GM12878 (cell line): Measurements from ENCODE around the gene TRH. TPM values are rescaled to one million over a fixed set of nuclear protein-coding genes. Genes with fewer than 3 reads are reported as not detected.

Experiments
- ATAC-seq: fragments of 200-7000 bp; cut with Tn5 transposase; 3 replicates; pipeline ENCODE4 v1.9.1; 2020; ENCODE audit warnings: mild to moderate bottlenecking, moderate library complexity
- BruUV-seq: library from RNA; stranded (reverse); fragments of 400-500 nt; replicated peaks from 2 replicates; lab custom pipeline; 2021; lab: Mats Ljungman, UMichigan
- CTCF ChIA-PET: fragments of 300-600 bp; sonication (Branson Sonifier 250); formaldehyde crosslinking; extraction: SDS; loops from one replicate; lab custom pipeline; 2021; ENCODE audit warnings: inconsistent platforms; lab: Yijun Ruan, JAX
- POLR2A ChIA-PET: fragments of 350-600 bp; formaldehyde crosslinking; extraction: SDS; loops from one replicate; lab custom pipeline; 2021; ENCODE audit warnings: inconsistent platforms; lab: Charles Lee
- RAD21 ChIA-PET: fragments of 300-600 bp; sonication (Branson Sonifier 250); formaldehyde crosslinking; loops from one replicate; lab custom pipeline; 2023; ENCODE audit warnings: antibody characterized with exemption; ENCODE audit not compliant: unreplicated experiment; lab: Charles Lee
- SMC1A ChIA-PET: fragments of 300-600 bp; sonication (Branson Sonifier 250); formaldehyde crosslinking; loops from one replicate; lab custom pipeline; 2023; ENCODE audit not compliant: unreplicated experiment, uncharacterized antibody; lab: Charles Lee
- DNase-seq: peaks from one replicate; pipeline ENCODE4 v3.0.0-alpha.2; 2011; ENCODE audit warnings: low read depth, low spot score
- FAIRE-seq: peaks from 3 replicates; lab custom pipeline; 2011; peaks lifted over from hg19 to GRCh38; lab: Jason Lieb, UNC
- H2AFZ ChIP-seq: 2 replicates; pipeline ENCODE4 v1.6.0; 2011; ENCODE audit warnings: low read depth, low read length, control low read depth; ENCODE audit not compliant: control insufficient read depth
- H3K27ac ChIP-seq: 2 replicates; pipeline ENCODE4 v1.5.1; 2011; ENCODE audit warnings: control low read depth; ENCODE audit not compliant: control insufficient read depth, insufficient read depth
- H3K27me3 ChIP-seq, 2 experiments: replicated peaks in 1 of 2; 2 replicates each; pipeline versions ENCODE4 v1.6.0 to v1.6.1; 2011; ENCODE audit warnings: low read length in 1 of 2; ENCODE audit not compliant: control insufficient read depth in 2 of 2, insufficient read depth in 2 of 2
- H3K36me3 ChIP-seq, 2 experiments: 2 replicates each; pipeline ENCODE4 v1.5.1; 2011; ENCODE audit warnings: low read length in 1 of 2; ENCODE audit not compliant: control insufficient read depth in 2 of 2, insufficient read depth in 2 of 2
- H3K4me1 ChIP-seq: 2 replicates; pipeline ENCODE4 v1.6.1; 2011; ENCODE audit warnings: mild to moderate bottlenecking, low read length, moderate library complexity, mixed read lengths; ENCODE audit not compliant: control insufficient read depth, insufficient read depth
- H3K4me2 ChIP-seq: 2 replicates; pipeline ENCODE4 v1.6.0; 2011; ENCODE audit warnings: control low read depth; ENCODE audit not compliant: control insufficient read depth, insufficient read depth
- H3K4me3 ChIP-seq: fragments of 200-600 bp; sonication (generic); 2 replicates; pipeline ENCODE4 v1.5.1; 2016
- H3K79me2 ChIP-seq: 2 replicates; pipeline ENCODE4 v1.6.0; 2011; ENCODE audit warnings: low read length; ENCODE audit not compliant: control insufficient read depth, insufficient read depth
- H3K9ac ChIP-seq: 2 replicates; pipeline ENCODE4 v1.8.0; 2011; ENCODE audit warnings: low read length, control low read depth, mixed read lengths; ENCODE audit not compliant: control insufficient read depth, insufficient read depth
- H3K9me3 ChIP-seq: replicated peaks from 3 replicates; pipeline ENCODE4 v1.5.1; 2011; ENCODE audit warnings: mild to moderate bottlenecking, low read length; ENCODE audit not compliant: control insufficient read depth, insufficient read depth
- H4K20me1 ChIP-seq: 2 replicates; pipeline ENCODE4 v1.6.0; 2011; ENCODE audit not compliant: control insufficient read depth, insufficient read depth
- BCL11A ChIP-seq: IDR thresholded peaks from 2 replicates; pipeline ENCODE4 v1.6.1; 2011; ENCODE audit warnings: low read depth, low read length
- IRF3 ChIP-seq: fragments of 450-650 bp; IDR thresholded peaks from 2 replicates; pipeline ENCODE4 v1.6.1; 2014; ENCODE audit warnings: mild to moderate bottlenecking
- NFXL1 ChIP-seq: fragments of 450-650 bp; IDR thresholded peaks from 2 replicates; pipeline ENCODE4 v1.6.1; 2017; ENCODE audit warnings: antibody characterized with exemption, mild to moderate bottlenecking, borderline replicate concordance
- NR2F1 ChIP-seq: fragments of 450-650 bp; conservative IDR thresholded peaks from 2 replicates; pipeline ENCODE4 v1.6.1; 2017; ENCODE audit warnings: mild to moderate bottlenecking
- POLR2AphosphoS2 ChIP-seq: IDR thresholded peaks from 2 replicates; pipeline ENCODE4 v1.6.1; 2011; ENCODE audit warnings: low read depth, mild to moderate bottlenecking, low read length, improper control_type of control experiment, moderate library complexity
- SIX5 ChIP-seq: IDR thresholded peaks from 2 replicates; pipeline ENCODE4 v1.6.1; 2011; ENCODE audit warnings: mild to moderate bottlenecking, low read depth, low read length, moderate library complexity; ENCODE audit not compliant: severe bottlenecking
- SMC3 ChIP-seq: IDR thresholded peaks from 2 replicates; pipeline ENCODE4 v1.6.1; 2011; ENCODE audit warnings: low read length, improper control_type of control experiment, borderline replicate concordance
- SREBF1 ChIP-seq: IDR thresholded peaks from 2 replicates; pipeline ENCODE4 v1.6.1; 2012; ENCODE audit warnings: mild to moderate bottlenecking, low read length
- YY1 ChIP-seq: IDR thresholded peaks from 2 replicates; pipeline ENCODE4 v1.6.1; 2011; ENCODE audit warnings: low read depth, mild to moderate bottlenecking, low read length
- ZNF24 ChIP-seq: fragments of 450-650 bp; IDR thresholded peaks from 2 replicates; pipeline ENCODE4 v1.6.1; 2017; ENCODE audit warnings: antibody characterized with exemption, mild to moderate bottlenecking
- WGBS: methylation state at CpG from one replicate; pipeline ENCODE4 v1.1.6; 2016; ENCODE audit warnings: low lambda C conversion rate; ENCODE audit not compliant: insufficient replicate concordance, insufficient coverage; ENCODE audit errors: missing lambda C conversion rate; 5-methylcytosine and 5-hydroxymethylcytosine counted together
- in situ Hi-C: fragments of 300-500 bp; cut with MboI; formaldehyde crosslinking; loops from 9 replicates; pipeline ENCODE4 v1.14.3; 2018; ENCODE audit warnings: mixed read lengths
- intact Hi-C: fragments of 100-400 bp; cut with micrococcal nuclease; formaldehyde crosslinking; loops from one replicate; pipeline ENCODE4 v1.14.2; 2022; ENCODE audit not compliant: unreplicated experiment
- polyA plus RNA-seq, 11 experiments: library from polyadenylated mRNA; depleted of rRNA in 4 of 11; unstranded in 6 of 11; stranded (reverse) in 5 of 11; fragments of >200 nt; fragmentation: Nextera tagmentation in 4 of 11; fragmentation: Illumina TruSeq in 1 of 11; extraction: Ambion mirVana in 4 of 11; extraction: Trizol in 1 of 11; gene quantifications; 1 replicate in 1 of 11; 2 replicates in 10 of 11; pipeline versions ENCODE4 v1.2.1 to v1.2.3, GENCODE V29; 2011 to 2016; ENCODE audit warnings: inconsistent platforms in 2 of 11, missing spikeins in 2 of 11, low read depth in 1 of 11
- total RNA-seq, 4 experiments: library from RNA; depleted of rRNA in 3 of 4; stranded (reverse); fragments of >200 nt in 3 of 4; fragmentation: Illumina TruSeq in 1 of 4; extraction: Trizol in 1 of 4; gene quantifications; 2 replicates each; pipeline versions ENCODE4 v1.2.1 to v1.2.3, GENCODE V29; 2013 to 2021

The TRH gene
- total and polyA plus RNA-seq, 10 of the 15 experiments (the other 5 are each of a cell fraction or from before 2014, with no cell fraction given), result not detected

GRCh38 chr3:129976286-129976685 is 1.8 kb downstream of the TRH start:
- Histone ChIP-seq H3K4me1 (no peaks in the 10 kb centered on the region), H3K79me2 (no peaks in the 10 kb centered on the region), H3K27me3 (peaks cover 13 to 16% of the 10 kb centered on the region in 2 experiments)
- ATAC-seq, result no peak
- in situ Hi-C loops, result no loop called here
- intact Hi-C loops, result no loop called here
- TF ChIP-seq BCL11A, result no peak
- TF ChIP-seq, all 136 proteins: peak for 0
- ChIA-PET CTCF (interaction anchor here (0.6 kb wide), 1 partner anchor 19 kb away, joined by 3 read pairs; no protein-coding TSS in a partner anchor), POLR2A (interaction anchor here (0.6 kb wide), 1 partner anchor 33 kb away, joined by 3 read pairs; no protein-coding TSS in a partner anchor), SMC1A (no interaction called here), RAD21 (no interaction called here)
- Histone ChIP-seq H3K9me3 (no peaks in the 10 kb centered on the region), H3K4me2 (no peak overlapping the region), H4K20me1 (no peaks in the 10 kb centered on the region), H3K27ac (no peak overlapping the region), H3K36me3 (no peaks in the 10 kb centered on the region), H3K9ac (no peak overlapping the region), H2AFZ (no peak overlapping the region), H3K4me3 (no peak overlapping the region)
- WGBS, result 38% methylated on average over 4 of the region's 4 CpGs
- BruUV-seq, result no TSS peak
- no peak for DNase-seq
- no peak for FAIRE-seq

- no peaks in the 10 kb centered on the region for H3K9me3 ChIP-seq
- WGBS, result 0% methylated on average over 2 of the region's 2 CpGs
- POLR2A ChIA-PET, result no interaction called here
- no peak for FAIRE-seq
- no peak for TF ChIP-seq NFXL1
- TF ChIP-seq NR2F1, result no peak
- TF ChIP-seq YY1, result no peak
- TF ChIP-seq IRF3, result no peak
- no peak for TF ChIP-seq POLR2AphosphoS2
- no peak for TF ChIP-seq SMC3
- TF ChIP-seq SIX5, result no peak
- no peak for TF ChIP-seq ZNF24
- no peak for TF ChIP-seq SREBF1
- TF ChIP-seq, all 136 proteins: peak for 0
- Histone ChIP-seq H3K9ac (no peak overlapping the region), H3K4me2 (no peak overlapping the region), H3K4me3 (no peak overlapping the region), H2AFZ (no peak overlapping the region), H3K27me3 (peaks cover 13 to 16% of the 10 kb centered on the region in 2 experiments), H3K36me3 (no peaks in the 10 kb centered on the region), H3K4me1 (no peaks in the 10 kb centered on the region), H4K20me1 (no peaks in the 10 kb centered on the region), H3K79me2 (no peaks in the 10 kb centered on the region), H3K27ac (no peak overlapping the region)
- intact Hi-C loops, result no loop called here
- CTCF ChIA-PET, result no interaction called here
- RAD21 ChIA-PET, result no interaction called here
- in situ Hi-C loops, result no loop called here
- BruUV-seq, result no TSS peak
- no peak for ATAC-seq
- SMC1A ChIA-PET, result no interaction called here
- no peak for DNase-seq
Measured at GRCh38 chr3:129978123-129978522, 3.6 kb downstream of the TRH start.
